HG03135 (cell line): ENCODE data around the gene TNFSF13.

Experiments
- ATAC-seq: cut with Tn5 transposase; IDR thresholded peaks from one replicate; pipeline ENCODE4 v1.9.1; 2021; ENCODE audit warnings: mild to moderate bottlenecking, moderate library complexity; ENCODE audit not compliant: unreplicated experiment

TNFSF13 gene

DNA sequence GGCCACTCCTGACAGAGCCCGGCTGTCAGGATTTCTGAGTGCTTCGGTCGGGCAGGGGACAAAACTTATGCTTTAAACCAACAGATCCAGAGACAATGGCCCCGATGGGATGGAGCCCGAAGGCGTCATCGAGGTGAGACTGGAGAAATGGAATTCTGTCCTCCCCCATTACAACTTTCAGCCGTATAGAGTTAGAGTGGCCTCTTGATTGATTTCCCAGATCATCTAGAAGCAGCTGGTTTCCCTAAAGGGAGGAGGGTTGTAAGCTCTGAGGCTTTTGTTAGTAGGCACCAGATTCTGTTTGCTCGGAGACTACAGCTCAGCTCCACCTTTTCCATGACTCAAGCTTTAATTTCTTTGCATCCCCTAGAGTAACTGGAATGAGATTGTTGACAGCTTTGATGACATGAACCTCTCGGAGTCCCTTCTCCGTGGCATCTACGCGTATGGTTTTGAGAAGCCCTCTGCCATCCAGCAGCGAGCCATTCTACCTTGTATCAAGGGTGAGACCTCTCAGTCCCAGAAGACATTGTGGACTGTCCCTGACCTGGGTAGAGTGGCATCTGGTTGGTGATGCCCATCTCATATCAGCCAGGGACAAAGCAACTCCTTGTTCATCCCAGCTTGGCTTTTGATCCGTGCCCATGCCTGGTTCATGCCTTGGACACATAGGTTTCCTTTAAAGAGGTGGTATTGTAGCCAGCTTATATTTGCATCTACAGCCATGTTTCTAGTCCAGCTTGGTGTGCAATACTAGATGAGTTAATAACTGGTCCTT, 15.8 kb downstream of the TNFSF13 start:
- no peak for ATAC-seq

DNA sequence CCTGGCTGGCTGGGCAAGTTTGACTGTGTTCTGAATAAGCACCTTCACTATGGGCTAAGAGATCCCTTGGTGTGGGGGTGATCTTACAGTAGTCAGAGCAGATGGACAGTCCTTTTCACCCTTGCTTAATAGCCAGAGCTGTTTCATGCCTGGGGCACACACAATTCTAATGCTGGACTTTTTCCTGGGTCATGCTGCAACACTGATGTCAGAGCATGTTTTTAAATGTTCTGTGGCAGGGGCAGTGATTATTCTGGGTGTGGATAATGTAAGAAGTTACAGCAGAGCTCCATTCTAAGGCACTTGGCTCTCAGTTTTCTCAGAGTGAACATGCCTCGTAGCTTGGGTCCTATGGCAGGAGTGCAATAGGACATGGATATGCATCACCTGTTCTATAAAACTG, 16.9 kb downstream of the TNFSF13 start:
- ATAC-seq = no peak

DNA sequence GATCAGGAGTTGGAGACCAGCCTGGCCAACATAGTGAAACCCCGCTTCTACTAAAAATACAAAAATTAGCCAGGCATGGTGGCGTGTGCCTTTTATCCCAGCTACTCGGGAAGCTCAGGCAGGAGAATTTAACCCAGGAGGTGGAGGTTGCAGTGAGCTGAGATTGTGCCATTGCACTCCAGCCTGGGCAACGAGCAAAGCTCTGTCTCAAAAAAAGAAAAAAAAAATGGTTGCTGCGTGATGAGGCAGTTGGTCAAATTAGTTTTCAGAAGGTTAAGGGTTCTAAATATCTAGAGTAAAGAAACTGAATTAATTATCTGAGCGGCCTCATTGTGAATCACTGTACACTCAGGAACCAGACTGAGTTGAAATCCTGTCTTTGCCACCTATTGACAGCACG, 17.4 kb downstream of the TNFSF13 start:
- ATAC-seq = no peak

DNA sequence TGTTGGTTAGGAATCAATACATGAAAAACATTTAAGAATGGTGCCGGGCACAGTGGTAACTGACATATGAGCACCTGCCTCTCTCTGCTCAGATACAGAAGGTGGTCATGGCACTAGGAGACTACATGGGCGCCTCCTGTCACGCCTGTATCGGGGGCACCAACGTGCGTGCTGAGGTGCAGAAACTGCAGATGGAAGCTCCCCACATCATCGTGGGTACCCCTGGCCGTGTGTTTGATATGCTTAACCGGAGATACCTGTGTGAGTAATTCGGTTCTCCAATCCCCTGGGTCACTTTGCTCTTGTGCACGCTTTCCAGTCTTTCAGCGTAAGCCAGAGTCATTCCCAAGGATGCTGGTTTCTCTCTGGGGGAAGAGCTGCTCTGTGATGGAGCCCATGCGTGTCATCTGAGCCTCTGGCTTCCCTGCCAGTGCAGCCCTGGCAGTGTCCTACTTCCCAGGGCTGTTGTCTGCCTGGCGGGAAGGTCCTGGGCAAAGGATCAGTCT, 17.9 kb downstream of the TNFSF13 start:
- ATAC-seq = no peak

GRCh38 chr17:7577327-7578199, 19.0 kb downstream of the TNFSF13 start:
- no peak for ATAC-seq

GRCh38 chr17:7579001-7579833, 20.7 kb downstream of the TNFSF13 start, which contains the start of gene CD68:
Gene CD68 (plus strand): TSS chr17:7579638. CDS start chr17:7579678, 40 bp downstream.
- peak; percentile 38 for ATAC-seq

DNA sequence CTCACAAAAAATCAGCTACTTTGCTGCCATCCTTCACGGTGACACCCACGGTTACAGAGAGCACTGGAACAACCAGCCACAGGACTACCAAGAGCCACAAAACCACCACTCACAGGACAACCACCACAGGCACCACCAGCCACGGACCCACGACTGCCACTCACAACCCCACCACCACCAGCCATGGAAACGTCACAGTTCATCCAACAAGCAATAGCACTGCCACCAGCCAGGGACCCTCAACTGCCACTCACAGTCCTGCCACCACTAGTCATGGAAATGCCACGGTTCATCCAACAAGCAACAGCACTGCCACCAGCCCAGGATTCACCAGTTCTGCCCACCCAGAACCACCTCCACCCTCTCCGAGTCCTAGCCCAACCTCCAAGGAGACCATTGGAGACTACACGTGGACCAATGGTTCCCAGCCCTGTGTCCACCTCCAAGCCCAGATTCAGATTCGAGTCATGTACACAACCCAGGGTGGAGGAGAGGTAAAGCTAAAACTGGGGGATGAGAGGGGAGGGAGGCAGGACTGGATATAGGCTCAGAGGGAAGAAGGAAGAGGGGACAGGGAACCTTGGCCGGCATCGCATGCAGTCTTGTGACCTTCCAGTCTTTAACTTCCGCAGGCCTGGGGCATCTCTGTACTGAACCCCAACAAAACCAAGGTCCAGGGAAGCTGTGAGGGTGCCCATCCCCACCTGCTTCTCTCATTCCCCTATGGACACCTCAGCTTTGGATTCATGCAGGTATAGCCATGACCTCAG, 21.5 kb downstream of the TNFSF13 start:
- ATAC-seq = no peak

DNA sequence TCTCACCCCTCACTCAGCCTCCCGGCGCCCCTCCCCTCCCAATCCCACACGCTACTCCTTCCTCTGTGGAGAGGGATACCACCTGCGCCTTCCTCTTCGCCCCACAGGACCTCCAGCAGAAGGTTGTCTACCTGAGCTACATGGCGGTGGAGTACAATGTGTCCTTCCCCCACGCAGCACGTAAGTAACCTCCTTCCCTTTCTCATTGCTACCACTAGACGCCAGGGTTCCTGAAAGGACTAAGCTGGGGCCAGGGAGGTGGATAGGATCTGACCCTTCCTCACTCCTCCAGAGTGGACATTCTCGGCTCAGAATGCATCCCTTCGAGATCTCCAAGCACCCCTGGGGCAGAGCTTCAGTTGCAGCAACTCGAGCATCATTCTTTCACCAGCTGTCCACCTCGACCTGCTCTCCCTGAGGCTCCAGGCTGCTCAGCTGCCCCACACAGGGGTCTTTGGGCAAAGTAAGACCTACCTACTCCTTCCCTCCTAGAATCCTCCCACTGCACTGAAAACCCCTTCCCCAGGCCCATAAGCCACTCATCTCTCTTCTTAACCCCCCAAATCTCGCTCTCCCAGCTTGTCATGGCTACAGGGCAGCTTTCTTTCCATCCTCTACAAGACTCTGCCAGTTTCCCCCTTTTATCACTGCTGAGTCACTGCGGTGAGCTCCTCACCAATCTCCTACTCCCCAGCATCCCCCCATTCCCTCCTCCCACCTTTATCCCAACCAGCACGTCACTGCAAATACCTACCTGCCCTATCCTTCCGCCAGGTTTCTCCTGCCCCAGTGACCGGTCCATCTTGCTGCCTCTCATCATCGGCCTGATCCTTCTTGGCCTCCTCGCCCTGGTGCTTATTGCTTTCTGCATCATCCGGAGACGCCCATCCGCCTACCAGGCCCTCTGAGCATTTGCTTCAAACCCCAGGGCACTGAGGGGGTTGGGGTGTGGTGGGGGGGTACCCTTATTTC, 22.3 kb downstream of the TNFSF13 start:
- ATAC-seq = no peak

DNA sequence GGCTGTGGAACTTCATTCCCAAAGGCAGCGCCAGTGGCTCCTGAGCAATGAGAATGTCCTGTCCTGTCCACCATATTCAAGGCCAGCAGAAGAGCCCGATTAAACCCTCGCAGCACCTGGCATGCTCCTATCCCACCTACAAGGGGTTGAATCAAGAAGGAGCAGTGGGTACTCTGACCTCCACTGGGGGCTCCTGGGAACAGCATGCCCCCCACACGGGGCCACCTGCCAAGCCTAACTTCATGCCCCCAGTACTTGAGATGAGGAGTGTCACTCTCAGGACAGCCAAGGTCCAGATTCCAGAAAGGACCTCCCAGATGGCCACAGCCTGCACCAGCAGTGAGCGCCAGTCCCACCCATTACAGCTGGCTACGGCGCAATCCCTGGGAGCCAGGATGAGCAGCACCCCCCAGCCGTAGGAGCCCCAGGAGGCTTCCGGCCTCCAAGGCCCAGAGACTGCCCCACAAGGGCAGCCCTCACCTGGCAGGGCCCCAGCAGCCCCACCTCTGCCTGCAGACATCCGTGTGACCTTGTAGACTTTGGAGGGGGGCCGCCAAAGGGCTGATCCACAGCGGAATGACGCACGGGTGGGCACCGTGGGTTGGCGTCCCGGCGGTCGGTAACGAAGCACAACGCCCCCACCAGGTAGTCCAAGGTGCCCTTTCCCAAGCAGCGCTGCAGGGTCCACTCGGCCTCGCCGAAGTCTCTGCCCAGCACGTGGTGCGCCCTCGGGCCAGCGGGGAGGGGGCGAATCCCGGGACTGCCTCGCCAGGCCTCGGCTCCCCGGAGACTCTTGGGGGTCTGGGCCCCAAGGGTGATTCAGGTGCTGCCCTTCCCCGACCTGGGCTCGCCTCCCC, 24.1 kb downstream of the TNFSF13 start:
- no peak for ATAC-seq

DNA sequence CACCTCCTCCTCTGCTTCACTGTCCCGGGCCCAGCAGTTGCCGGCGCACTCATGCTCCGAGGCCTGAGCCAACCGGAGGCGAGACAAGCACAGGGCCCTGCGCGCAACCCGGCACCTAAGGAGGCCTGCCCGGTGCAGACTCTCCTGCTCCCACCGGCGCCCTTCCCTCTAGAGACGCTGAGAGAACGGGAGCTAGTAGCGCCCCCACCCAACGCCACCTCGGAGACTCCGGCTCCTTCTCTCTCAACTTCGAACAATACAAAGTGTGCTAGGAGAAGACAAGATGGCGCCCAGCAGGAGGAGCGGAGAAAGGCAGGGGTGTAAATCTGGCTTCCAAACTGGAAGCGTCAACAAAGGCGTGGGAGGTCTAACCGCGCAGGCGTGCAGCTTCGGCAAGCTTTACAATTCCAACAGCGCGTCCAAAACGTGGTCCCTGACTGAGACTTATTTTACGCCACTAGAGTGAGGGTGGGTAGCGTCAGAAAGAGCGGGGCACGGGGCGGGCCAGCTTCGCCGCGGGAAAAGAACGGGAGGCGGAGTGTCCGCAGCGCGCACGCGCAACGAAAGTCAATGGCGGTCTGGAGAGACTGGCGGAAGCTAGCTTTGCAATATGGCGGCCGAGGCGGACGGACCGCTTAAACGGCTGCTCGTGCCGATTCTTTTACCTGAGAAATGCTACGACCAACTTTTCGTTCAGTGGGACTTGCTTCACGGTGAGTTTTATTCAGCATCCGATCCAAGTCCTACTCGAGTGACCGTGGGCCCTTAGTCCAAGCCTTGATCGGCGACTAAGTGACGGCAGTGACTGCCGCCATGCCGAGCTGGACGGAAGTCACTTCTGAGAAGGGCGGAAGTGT, 24.9 kb downstream of the TNFSF13 start, which contains the start of gene MPDU1:
TSS of gene MPDU1 (plus strand) at position 600 of the 857 bp plus-strand sequence. CDS start at position 611, 11 bp downstream.
- peak; percentile 67 for ATAC-seq

DNA sequence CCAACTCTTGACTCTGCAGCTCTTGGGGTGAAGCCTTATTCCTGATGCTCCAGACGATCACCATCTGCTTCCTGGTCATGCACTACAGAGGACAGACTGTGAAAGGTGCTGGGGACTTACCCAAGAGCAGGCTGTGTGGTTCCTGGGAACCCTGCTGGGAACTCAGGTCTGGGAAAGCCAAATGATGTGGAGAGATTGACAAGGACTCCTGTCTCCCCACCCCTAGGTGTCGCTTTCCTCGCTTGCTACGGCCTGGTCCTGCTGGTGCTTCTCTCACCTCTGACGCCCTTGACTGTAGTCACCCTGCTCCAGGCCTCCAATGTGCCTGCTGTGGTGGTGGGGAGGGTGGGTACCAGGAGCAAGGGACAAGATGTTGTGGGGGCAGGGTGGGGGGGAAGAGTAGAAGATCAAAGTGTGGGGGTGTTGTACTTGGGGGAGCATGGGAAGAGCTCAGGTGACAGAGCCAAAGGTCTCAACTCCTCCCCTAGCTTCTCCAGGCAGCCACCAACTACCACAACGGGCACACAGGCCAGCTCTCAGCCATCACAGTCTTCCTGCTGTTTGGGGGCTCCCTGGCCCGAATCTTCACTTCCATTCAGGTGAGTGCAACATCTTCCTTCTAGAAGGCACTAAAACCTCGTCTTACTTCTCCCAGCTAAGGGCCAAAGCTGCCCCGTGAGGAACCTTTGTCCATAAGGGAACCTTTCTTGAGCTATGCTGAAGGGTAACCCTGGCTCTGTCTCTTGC, 28.3 kb downstream of the TNFSF13 start:
- ATAC-seq = no peak

DNA sequence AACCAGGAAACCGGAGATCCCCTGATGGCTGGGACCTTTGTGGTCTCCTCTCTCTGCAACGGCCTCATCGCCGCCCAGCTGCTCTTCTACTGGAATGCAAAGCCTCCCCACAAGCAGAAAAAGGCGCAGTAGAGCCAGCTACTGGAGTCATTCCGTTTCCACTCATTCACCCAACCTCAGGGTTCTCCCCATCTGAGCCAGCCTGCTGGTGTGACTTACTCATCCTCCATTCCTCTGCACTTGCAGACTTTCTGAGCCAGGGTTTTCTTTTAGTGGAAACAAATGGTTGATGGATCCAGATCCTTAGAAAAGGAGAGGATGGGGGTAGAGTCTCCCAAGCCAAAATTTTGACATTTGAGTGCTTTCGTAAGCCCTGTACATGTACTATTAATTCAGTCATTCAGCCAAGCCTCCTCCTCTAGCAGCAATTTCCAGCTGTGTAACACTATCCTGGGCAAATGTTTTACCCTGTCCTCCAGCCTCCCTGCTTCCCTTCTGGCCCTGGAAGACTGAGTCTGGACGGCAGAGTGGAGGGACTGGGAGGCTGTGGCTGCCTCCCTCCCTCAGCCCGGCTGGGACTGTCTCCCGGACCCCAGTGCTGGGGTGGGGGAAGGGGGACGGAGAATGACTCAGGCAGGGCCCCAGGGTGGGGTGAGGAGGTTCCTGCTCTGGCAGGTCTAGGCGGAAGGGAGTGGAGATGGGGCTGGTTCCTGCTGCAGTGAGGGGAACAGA, 29.0 kb downstream of the TNFSF13 start:
- no peak for ATAC-seq

- ATAC-seq = no peak
Measured at GRCh38 chr17:7588553-7589203, 30.1 kb downstream of the TNFSF13 start.

DNA sequence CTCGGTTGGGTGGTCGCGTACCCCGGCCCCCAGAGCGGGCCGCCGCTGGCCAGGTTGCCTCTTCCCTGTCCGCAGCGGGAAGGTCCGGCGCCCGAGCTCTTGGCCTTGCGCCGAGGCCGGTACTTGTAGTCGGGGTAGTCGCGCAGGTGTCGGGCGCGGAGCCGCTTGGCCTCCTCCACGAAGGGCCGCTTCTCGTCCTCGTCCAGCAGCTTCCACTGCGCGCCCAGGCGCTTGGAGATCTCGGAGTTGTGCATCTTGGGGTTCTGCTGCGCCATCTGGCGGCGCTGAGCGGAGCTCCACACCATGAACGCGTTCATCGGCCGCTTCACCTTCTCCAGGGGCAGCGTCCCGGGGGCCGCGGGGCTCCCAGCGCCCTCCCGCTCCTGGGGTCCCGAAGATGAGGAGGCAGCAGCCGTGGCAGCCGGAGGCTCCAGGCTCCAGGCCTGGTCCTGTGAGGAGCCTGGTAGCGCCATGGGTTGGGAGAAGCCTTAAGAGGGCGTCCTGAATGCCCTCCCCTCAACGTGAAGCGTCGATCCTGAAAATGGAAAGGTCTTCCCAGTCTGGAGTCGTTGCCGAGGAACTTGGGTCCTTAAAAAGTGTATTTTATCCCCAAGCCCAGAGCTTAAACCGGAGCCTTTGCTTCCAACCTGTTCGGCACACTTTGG, 30.8 kb downstream of the TNFSF13 start:
- no peak for ATAC-seq
